ENCODE measurements around the gene SSR1. TPM values are rescaled to one million over a fixed set of nuclear protein-coding genes. Genes with fewer than 3 reads are reported as not detected.
"Not testable (repeated sequence)": the region's sequence is repeated elsewhere in the genome, so short reads cannot be mapped to it uniquely, and the experiment has no call there.

SSR1 gene
- total RNA-seq (100 to 1,000 TPM in 1 of 2 donors, 10 to 100 TPM in 1; 60.2 to 115 TPM), polyA plus RNA-seq (10 to 100 TPM; 43.6 to 99.5 TPM)

DNA sequence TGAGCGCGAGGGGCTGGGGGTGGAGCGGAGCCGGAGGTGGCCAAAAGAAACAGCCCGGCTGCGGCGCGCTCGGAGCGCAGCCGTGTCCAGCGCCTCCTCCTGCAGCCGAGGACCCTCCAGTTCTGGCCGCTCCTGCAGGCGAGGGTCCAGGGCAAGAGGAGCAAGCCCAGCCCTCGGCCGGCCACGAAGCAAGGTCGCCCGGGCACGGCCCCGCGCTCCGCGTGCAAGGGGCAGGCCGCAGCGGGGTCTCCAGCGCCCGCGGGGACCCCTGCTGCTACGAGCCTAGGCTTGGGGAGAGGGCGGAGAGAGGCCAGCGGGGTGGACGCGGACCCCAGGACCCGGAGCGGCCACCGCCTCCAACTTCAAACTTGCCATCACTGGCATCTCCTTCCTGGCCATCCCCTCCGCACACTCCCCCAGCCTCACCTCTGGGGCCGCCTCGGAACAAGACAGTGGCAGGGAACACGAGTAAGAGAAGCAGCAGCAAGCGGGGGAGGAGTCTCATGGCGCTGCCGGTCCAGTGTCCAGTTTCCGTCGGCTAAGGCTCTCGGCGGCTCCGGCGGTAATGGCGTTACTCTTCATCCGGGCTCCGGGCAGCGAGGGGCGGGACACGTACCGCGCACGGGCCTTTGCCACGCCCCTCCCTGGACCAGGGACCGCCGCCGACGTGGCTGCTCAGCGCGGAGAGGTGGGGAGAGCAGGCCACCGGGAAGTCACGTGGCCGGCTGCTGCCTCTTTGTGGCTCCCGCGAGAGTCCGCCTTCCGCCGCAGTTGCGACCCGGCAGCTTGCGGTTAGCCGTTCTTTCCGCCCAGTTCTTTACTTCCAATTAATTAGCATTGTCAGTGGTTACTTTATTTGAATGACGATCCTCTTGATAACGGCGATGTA lies at the start of gene SSR1:
Gene SSR1 (minus strand): TSS at position 584 of the 889 bp plus-strand sequence. CDS start 79 bp downstream, at position 505.
- TF ChIP-seq, protein P1, sequence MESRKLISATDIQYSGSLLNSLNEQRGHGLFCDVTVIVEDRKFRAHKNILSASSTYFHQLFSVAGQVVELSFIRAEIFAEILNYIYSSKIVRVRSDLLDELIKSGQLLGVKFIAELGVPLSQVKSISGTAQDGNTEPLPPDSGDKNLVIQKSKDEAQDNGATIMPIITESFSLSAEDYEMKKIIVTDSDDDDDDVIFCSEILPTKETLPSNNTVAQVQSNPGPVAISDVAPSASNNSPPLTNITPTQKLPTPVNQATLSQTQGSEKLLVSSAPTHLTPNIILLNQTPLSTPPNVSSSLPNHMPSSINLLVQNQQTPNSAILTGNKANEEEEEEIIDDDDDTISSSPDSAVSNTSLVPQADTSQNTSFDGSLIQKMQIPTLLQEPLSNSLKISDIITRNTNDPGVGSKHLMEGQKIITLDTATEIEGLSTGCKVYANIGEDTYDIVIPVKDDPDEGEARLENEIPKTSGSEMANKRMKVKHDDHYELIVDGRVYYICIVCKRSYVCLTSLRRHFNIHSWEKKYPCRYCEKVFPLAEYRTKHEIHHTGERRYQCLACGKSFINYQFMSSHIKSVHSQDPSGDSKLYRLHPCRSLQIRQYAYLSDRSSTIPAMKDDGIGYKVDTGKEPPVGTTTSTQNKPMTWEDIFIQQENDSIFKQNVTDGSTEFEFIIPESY (IDR thresholded peaks at IDR 0.05), result peak; percentile 99
- TF ChIP-seq FOXA1 (IDR thresholded peaks at IDR 0.05), result peak; percentile 28
- TF ChIP-seq HNF4G (IDR thresholded peaks at IDR 0.05), result peak; percentile 16
- peak; percentile 78 for TF ChIP-seq SP1 (IDR thresholded peaks at IDR 0.05)
- TF ChIP-seq EGR1 (IDR thresholded peaks at IDR 0.05; ENCODE audit: low read depth in 2 of 2), result peak in 1 of 2 donors; percentile 42
- peak; percentile 34 to 42 for TF ChIP-seq RXRA (IDR thresholded peaks at IDR 0.05)
- TF ChIP-seq FOXA2 (IDR thresholded peaks at IDR 0.05), result no peak
- TF ChIP-seq HNF4A (conservative IDR thresholded peaks at IDR 0.05), result peak; percentile 0 to 76
- TF ChIP-seq NR2F2 (IDR thresholded peaks at IDR 0.05), result peak; percentile 12
- peak; percentile 42 for TF ChIP-seq TAF1 (conservative IDR thresholded peaks at IDR 0.05)
- peak in 1 of 2 donors; percentile 86 for TF ChIP-seq GABPA (IDR thresholded peaks at IDR 0.05 in 1 of 2, conservative IDR thresholded peaks at IDR 0.05 in 1 of 2)
- TF ChIP-seq, protein P2, sequence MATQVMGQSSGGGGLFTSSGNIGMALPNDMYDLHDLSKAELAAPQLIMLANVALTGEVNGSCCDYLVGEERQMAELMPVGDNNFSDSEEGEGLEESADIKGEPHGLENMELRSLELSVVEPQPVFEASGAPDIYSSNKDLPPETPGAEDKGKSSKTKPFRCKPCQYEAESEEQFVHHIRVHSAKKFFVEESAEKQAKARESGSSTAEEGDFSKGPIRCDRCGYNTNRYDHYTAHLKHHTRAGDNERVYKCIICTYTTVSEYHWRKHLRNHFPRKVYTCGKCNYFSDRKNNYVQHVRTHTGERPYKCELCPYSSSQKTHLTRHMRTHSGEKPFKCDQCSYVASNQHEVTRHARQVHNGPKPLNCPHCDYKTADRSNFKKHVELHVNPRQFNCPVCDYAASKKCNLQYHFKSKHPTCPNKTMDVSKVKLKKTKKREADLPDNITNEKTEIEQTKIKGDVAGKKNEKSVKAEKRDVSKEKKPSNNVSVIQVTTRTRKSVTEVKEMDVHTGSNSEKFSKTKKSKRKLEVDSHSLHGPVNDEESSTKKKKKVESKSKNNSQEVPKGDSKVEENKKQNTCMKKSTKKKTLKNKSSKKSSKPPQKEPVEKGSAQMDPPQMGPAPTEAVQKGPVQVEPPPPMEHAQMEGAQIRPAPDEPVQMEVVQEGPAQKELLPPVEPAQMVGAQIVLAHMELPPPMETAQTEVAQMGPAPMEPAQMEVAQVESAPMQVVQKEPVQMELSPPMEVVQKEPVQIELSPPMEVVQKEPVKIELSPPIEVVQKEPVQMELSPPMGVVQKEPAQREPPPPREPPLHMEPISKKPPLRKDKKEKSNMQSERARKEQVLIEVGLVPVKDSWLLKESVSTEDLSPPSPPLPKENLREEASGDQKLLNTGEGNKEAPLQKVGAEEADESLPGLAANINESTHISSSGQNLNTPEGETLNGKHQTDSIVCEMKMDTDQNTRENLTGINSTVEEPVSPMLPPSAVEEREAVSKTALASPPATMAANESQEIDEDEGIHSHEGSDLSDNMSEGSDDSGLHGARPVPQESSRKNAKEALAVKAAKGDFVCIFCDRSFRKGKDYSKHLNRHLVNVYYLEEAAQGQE (IDR thresholded peaks at IDR 0.05), result peak; percentile 66
- TF ChIP-seq RAD21 (IDR thresholded peaks at IDR 0.05), result peak; percentile 42 to 49
- TF ChIP-seq YY1 (IDR thresholded peaks at IDR 0.05), result peak; percentile 97
- TF ChIP-seq, protein P3, sequence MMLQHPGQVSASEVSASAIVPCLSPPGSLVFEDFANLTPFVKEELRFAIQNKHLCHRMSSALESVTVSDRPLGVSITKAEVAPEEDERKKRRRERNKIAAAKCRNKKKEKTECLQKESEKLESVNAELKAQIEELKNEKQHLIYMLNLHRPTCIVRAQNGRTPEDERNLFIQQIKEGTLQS (IDR thresholded peaks at IDR 0.05), result no peak
- TF ChIP-seq, protein P4, sequence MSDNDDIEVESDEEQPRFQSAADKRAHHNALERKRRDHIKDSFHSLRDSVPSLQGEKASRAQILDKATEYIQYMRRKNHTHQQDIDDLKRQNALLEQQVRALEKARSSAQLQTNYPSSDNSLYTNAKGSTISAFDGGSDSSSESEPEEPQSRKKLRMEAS (IDR thresholded peaks at IDR 0.05), result peak; percentile 80
- TF ChIP-seq, protein P5, sequence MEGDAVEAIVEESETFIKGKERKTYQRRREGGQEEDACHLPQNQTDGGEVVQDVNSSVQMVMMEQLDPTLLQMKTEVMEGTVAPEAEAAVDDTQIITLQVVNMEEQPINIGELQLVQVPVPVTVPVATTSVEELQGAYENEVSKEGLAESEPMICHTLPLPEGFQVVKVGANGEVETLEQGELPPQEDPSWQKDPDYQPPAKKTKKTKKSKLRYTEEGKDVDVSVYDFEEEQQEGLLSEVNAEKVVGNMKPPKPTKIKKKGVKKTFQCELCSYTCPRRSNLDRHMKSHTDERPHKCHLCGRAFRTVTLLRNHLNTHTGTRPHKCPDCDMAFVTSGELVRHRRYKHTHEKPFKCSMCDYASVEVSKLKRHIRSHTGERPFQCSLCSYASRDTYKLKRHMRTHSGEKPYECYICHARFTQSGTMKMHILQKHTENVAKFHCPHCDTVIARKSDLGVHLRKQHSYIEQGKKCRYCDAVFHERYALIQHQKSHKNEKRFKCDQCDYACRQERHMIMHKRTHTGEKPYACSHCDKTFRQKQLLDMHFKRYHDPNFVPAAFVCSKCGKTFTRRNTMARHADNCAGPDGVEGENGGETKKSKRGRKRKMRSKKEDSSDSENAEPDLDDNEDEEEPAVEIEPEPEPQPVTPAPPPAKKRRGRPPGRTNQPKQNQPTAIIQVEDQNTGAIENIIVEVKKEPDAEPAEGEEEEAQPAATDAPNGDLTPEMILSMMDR (IDR thresholded peaks at IDR 0.05; ENCODE audit: low read depth, low read length, missing input control), result no peak
- TF ChIP-seq JUND (IDR thresholded peaks at IDR 0.05), result peak in 1 of 2 donors; percentile 48
- Histone ChIP-seq H3K27ac (ENCODE audit: low read depth in 1 of 2, low read length in 2 of 2) (peak within 1 kb of the TSS; percentile 95 to 98), H3K9ac (ENCODE audit: low read depth in 1 of 2, low read length in 2 of 2) (peak within 1 kb of the TSS; percentile 81 to 97), H3K36me3 (ENCODE audit: control insufficient read depth in 4 of 4, insufficient read depth in 3 of 4, low read depth in 1 of 4, low read length in 3 of 4) (peaks cover 5 to 20% (median 14%) of the 10 kb centered on the region in 4 donors), H3K4me1 (ENCODE audit: control insufficient read depth in 4 of 4, insufficient read depth in 4 of 4, low read length in 3 of 4) (peaks cover 5 to 16% (median 11%) of the 10 kb centered on the region in 4 donors), H3K27me3 (ENCODE audit: control insufficient read depth in 4 of 4, insufficient read depth in 4 of 4, low read length in 3 of 4) (no peaks in the 10 kb centered on the region), H3K4me3 (ENCODE audit: low read depth in 1 of 3, low read length in 3 of 3) (peak within 1 kb of the TSS; percentile 91 to 98 (median 95)), H3K9me3 (ENCODE audit: control insufficient read depth in 4 of 4, low read length in 3 of 4) (no peaks in the 10 kb centered on the region)
- under 1% methylated on average over 83 of the region's 83 CpGs for WGBS
- peak; percentile 95 for DNase-seq (ENCODE audit: low spot score)

DNA sequence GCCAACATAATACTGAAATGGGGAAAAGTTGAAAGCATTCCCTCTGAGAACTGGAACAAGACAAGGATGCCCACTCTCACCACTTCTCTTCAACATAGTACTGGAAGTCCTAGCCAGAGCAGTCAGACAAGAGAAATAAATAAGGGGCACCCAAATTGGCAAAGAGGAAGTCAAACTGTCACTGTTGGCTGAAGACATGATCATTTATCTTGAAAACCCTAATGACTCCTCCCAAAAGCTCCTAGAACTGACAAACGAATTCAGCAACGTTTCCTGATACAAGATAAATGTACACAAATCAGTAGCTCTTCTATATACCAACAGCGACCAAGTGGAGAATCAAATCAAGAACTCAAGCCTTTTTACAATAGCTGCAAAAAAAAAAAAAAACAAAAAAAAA lies 38.9 kb upstream of the SSR1 start:
- not testable (repeated sequence) for H3K27ac ChIP-seq (ENCODE audit: low read depth in 1 of 2, low read length in 2 of 2); H3K9ac ChIP-seq (ENCODE audit: low read depth in 1 of 2, low read length in 2 of 2); H3K9me3 ChIP-seq (ENCODE audit: control insufficient read depth in 4 of 4, low read length in 3 of 4); H3K4me1 ChIP-seq (ENCODE audit: control insufficient read depth in 4 of 4, insufficient read depth in 4 of 4, low read length in 3 of 4); H3K36me3 ChIP-seq (ENCODE audit: control insufficient read depth in 4 of 4, insufficient read depth in 3 of 4, low read depth in 1 of 4, low read length in 3 of 4); H3K27me3 ChIP-seq (ENCODE audit: control insufficient read depth in 4 of 4, insufficient read depth in 4 of 4, low read length in 3 of 4); DNase-seq (ENCODE audit: low spot score); H3K4me3 ChIP-seq (ENCODE audit: low read depth in 1 of 3, low read length in 3 of 3)
- 61% methylated on average over 3 of the region's 3 CpGs for WGBS

DNA sequence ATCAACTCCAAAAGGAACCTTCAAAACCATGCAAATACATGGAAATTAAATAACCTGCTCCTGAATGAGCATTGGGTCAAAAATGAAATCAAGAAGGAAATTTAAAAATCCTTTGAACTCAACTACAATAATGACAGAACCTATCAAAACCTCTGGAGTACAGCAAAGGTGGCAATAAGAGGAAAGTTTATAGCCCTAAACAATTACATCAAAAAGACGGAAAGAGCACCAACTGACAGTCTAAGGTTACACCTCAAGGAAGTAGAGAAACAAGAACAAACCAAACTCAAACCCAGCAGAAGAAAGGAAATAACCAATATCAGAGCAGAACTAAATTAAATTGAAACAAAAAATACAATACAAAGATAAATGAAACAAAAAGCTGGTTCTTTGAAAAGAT lies 37.6 kb upstream of the SSR1 start:
- not testable (repeated sequence) for H3K36me3 ChIP-seq (ENCODE audit: control insufficient read depth in 4 of 4, insufficient read depth in 3 of 4, low read depth in 1 of 4, low read length in 3 of 4); H3K9ac ChIP-seq (ENCODE audit: low read depth in 1 of 2, low read length in 2 of 2); H3K4me3 ChIP-seq (ENCODE audit: low read depth in 1 of 3, low read length in 3 of 3); H3K27ac ChIP-seq (ENCODE audit: low read depth in 1 of 2, low read length in 2 of 2); H3K27me3 ChIP-seq (ENCODE audit: control insufficient read depth in 4 of 4, insufficient read depth in 4 of 4, low read length in 3 of 4); DNase-seq (ENCODE audit: low spot score); H3K4me1 ChIP-seq (ENCODE audit: control insufficient read depth in 4 of 4, insufficient read depth in 4 of 4, low read length in 3 of 4); H3K9me3 ChIP-seq (ENCODE audit: control insufficient read depth in 4 of 4, low read length in 3 of 4)
- WGBS, result 85% methylated on average over 1 of the region's 1 CpG

All from liver (tissue), 9 donors.